HG03280 (cell line): Measurements from ENCODE around the gene ACIN1.

Source experiments
- ATAC-seq: cut with Tn5 transposase; IDR thresholded peaks from one replicate; pipeline ENCODE4 v1.9.1; 2021; ENCODE audit warnings: mild to moderate bottlenecking, moderate library complexity; ENCODE audit not compliant: unreplicated experiment

Gene ACIN1

DNA sequence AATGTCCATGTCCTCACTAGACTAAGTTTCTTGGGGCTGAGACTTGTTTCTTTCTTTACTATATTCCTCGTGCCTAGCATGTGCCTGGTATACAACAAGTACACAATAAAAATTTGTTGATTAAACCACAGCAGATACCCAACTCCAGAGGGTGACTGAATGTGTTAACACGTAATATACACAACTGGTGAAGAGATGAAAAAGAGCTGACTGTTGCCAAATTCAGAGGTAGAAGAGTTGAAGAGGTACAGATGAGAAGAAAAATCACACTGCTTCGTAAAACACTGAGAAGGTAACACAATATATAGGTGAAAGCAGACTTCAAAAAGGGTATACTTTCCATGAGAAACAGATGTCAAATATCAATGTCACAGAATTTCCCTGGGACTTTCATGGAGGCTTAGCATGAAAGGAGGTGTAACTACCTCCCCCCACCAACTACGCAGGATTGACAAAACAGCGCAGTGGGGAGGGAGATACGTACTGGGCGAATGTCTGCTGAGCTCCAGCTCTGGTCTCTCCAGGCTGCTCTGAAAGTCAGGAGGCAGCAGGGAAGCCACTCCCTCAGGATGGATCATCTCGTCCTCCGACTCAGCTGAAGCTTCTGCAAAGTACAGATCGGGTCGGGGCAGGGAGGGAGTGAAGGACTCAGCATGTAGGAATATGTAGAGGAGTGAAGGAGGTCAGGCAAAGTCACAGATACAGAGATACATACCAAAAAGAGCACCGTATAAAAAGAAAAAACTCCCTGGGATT, 5.3 kb downstream of the ACIN1 start:
- no peak for ATAC-seq

DNA sequence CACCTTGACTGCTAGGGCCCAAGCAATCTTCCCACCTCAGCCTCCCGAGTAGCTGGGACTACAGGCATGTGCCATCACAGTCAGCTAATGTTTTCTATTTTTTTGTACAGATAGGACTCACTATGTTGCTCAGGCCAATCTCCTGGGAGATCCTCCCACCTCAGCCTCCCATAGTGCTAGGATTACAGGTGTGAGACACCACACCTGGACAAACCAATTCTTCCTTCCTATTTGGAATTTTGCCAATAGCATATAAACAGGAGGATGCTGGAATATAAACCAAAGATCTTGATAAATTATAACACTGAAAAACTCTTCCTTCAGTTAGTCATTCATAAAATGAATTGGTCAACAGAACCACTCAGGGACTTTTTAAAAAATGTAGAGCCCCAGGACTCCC, 8.4 kb downstream of the ACIN1 start:
- no peak for ATAC-seq

DNA sequence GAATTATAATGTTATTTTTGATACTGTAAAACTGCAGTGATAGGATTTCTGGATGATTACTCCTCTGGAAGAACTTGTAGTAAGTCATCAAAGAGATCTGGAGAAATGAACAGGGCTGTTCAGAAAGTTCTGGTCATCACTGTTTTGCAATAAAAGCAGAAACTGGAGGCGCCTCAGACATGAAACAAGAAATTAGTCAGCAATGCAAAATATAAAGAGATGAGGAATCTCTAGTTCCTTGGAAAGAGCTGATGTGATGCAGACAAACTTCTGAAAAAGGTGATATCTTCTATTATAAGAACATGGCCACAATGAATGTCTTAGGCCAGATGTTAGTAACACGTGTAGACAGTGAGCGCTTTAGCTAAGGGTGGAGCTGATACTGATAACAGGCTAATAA, 9.5 kb downstream of the ACIN1 start:
- no peak for ATAC-seq

DNA sequence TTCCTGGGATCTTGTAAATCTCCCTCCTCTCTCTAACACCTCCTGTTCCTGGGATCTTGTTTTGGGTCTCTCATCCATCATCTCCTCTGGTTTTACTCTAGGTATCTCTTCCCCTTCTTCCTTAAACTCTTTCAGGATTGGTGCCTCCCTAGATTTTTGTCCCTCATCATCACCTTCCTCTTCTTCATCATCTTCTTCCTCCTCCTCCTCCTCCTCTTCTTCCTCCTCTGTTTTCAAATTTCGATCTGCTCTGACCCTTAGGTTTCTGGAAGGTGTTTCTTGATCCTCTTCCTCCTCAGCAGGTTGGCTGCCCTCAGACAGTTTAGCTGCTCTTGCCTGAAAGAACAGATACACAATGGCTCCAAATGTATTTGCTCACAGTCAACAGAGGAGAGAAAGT, 14.5 kb downstream of the ACIN1 start:
- no peak for ATAC-seq

DNA sequence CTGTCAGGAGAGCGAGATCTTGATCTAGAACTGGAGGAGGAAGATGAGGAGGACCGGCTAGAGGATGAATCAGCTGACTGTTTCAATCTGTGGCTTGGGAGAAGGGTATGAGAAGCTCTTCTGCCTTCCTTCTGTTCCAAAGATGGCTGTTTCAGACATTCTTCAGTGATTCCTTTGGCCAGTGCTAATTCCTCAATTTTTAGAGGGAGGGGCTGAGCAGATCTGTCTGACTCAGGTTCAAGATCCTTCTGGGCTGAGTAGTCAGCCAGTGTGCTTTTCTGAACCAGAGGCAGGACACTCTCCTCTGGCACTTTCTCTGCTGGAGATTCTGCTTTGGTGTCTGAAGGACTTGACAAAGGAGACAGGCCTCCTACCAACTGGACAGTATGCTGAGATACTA, 15.2 kb downstream of the ACIN1 start:
- no peak for ATAC-seq

DNA sequence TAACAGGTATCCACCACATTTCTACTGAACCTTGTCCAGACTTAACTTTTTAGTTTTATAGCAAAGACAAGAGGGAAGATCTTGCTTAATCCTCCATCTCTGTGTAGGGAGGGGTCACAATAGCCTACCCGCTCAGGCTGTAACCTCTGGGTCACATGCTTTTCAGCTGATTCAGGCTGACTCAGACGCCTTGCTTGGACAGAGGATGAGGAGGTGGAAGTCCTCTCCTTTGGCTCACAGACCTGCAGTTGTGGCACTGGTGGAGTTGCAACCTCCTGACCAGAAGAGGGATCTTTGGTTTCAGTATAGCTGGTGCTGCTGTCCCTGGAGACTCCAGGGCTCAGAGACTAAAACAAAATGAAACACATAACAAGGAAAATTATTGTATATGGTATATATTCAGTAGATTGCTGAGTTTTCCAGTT, 16.2 kb downstream of the ACIN1 start:
- ATAC-seq = no peak

DNA sequence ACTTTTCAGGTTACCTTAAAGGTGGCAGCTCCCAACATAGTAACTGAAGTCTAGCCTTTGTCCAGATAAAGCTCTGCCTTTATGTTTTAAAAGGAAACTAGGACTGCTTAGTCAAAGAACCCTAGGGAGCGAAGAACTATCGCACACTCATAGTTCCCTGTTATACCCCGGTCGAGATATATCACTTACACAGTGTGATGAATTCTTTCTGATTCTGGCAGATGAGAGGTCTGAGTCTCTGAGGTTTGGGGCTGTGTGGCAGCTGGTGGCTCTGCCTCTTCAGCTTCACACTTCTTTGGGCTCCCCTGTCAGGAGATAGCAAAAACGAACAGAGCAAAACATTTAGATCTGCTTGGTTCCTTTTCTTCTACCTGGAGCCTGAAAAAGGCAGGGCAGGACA, 17.0 kb downstream of the ACIN1 start:
- ATAC-seq = no peak

DNA sequence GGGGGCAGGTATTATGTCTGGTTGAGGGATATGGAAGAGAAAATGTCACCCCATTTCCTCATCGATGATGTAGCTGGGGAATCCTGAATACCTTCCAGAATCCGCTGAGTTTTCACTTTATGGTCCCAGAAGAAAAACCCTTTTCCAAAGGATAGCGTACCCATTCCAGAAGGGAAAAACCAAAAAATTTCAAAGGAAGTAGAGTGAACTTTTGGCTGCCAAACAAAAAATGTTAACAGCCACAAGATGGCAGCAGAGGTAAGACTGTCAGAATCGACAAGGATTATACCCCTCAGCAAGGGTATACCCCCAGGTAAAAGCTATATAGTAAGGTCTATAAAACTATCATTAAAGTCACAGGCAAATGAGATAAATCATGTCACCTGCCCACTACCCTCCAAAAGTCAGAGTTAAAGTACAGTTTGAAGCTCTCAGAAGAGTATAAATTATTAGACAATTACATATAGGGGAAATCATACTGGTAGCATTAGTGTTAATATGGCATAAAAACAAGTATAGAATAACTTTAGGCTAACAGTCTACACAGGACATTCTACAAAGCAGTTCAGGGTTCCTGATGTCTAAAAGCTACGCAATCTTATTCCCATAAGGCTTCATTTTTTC, 18.0 kb downstream of the ACIN1 start:
- no peak for ATAC-seq

DNA sequence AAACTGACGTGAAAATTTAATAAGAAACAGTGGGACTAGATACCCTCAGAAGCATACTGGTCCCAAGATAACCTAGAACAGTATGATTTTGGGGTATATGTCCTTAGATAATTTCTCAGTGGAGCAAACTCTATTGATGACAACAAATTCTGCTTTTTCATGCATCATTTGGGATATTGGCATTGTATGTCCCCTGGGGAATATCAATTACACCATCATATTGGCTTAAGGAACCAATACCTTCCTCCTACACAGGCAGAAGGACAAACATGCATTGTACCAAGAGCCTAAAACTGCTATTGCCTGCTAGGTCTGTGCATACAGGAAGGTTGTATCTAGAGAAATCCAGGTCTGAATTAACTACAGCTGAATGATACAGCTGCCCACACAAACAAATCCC, 20.0 kb downstream of the ACIN1 start:
- no peak for ATAC-seq

DNA sequence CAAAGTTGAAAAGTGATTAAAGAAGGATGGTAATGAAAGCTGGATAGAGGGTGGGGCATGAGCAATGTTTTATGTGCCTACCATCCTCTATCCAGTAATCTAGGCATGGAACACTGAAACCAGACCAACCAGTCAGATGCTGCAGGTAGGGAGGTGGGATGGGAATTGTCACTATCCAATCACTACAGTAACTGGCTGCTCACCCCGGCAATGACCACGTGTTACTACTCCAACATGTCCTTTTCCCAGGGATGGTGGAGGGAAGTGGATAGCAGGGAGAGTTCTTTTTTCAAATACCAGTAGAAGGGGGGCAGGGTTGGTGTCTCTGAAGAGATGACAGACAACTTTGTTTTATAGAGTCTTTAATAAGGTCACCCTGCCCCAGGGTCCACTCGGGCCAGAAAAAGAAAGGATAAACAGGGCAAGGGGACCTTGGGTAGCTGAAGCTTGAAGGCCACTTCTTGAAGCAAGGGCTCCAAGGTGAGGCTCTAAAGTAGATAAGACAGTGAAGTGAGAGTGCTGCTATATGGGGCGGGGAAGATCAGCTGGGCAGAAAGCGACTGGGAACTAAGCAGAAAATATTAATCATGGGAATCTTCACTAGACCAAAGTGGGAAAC, 22.9 kb downstream of the ACIN1 start:
- no peak for ATAC-seq

DNA sequence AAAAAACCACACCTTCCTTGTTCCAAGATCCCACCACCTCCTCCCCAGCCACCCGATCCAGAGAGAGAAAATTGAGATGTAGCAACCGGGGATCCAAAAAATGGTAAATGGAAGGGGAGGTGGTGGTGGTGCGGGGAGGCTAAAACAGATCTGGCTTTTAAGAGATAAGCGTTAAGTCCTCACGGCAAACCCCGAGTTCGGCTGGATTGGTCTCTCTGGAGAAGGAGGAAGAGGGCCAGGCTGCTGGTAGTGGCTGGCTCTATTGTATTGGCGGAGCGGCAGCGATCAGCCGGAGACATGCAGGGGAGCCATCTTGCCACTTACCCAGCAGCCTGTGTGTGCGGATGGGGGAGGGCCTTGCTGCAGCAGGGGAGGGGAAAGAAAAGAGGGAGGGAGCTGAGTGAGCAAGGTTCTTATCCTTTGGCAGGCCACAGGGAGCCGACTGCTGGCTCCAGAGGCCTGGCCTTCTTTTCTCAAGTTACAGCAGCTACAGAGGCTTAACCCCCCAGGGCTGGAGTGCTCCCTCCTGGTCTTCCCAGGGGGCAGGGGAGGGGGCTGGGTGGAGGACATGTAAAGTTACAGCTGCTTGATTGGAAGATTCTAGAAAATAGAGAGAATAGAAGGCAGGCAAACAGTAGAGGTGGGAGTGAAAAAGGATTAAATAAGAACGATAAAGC, 23.6 kb downstream of the ACIN1 start:
- ATAC-seq = peak; percentile 87

DNA sequence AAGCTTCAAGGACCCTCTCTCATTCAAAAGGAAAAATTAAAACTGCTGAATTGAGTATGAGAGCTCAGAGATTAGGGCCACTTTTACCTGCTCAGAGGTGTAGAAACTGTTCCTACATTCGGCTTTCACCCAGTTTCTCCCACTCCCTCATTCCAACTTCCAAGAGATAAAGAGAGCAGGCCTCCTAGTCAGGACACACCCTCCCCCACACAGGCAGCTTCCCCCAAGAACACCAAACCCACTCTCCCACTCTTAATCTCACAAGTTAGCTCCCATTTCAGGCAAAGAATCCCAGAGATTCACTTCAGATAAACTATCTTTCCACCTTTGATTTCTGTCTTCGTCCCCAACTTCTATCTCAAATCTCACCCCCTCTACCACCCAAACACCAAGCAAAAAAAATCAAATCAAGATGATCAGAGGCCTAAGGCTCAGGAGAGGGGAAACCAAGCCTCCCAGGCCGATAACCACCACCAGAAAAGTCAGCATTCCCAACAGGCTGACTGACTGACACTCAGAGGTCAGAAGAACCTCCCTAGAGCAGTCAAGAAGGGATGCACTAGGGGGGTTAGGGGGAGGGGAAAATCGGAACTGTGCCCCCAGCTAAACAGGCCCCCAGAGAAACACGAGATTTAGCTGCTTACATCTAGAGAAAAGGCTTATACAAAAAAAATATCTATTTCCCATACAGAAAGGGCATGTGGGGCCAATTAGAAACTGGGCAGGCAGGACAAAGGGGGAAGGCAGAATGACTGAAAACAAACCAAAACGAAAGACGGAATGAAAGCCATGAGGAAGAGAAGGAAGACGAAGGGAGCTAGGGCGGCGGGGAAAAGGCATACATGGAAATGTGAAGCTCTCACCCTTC, 24.4 kb downstream of the ACIN1 start:
- ATAC-seq = no peak

DNA sequence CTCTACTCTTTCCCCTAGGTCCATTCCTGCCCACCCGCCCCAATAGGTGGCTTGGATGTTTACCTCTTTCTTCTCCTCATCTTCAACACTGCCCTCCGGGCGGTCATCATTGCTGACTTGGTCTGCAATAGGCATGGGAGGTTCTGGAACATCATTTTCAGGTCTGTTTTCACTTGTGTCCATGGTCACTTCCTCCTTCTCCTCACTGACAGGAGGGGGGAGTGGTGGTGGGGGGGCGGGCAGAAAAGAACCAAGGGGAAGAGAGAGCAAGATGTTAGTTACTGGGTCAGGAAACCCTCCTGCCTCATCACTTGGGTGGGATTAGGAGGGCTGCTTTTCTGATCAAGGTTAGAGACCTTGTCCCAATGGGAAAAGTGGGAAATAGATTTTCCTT, 25.5 kb downstream of the ACIN1 start:
- no peak for ATAC-seq

DNA sequence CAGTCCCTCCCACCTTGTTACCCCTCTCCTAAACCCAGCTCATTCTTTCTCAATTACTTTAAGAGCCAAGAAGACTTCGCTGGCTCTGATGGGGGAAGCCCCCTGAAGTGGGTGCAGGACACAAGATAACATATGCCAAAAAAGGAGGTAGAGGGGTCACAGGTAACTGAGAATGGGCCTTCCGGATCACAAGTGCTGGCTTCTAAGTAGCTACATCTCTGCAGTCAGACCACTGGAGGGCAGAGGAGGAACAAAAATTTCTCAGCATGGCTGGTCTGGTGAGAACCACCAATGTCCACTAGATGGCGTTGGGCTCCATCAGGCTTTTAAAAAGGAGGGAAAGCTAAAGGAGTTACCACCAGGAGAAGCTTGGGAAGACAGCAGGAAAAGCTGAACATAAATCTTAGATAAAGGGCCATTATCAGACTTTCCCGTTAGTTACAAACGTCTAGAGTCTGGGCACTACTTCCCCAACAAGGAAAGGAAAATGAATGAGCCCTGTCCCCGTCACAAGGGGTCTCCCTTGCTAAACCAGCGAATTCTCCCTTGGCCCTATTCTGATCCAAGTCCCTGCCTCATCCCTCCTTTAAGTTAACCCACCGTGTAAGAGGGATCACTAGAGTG, 26.0 kb downstream of the ACIN1 start:
- peak; percentile 75 for ATAC-seq

DNA sequence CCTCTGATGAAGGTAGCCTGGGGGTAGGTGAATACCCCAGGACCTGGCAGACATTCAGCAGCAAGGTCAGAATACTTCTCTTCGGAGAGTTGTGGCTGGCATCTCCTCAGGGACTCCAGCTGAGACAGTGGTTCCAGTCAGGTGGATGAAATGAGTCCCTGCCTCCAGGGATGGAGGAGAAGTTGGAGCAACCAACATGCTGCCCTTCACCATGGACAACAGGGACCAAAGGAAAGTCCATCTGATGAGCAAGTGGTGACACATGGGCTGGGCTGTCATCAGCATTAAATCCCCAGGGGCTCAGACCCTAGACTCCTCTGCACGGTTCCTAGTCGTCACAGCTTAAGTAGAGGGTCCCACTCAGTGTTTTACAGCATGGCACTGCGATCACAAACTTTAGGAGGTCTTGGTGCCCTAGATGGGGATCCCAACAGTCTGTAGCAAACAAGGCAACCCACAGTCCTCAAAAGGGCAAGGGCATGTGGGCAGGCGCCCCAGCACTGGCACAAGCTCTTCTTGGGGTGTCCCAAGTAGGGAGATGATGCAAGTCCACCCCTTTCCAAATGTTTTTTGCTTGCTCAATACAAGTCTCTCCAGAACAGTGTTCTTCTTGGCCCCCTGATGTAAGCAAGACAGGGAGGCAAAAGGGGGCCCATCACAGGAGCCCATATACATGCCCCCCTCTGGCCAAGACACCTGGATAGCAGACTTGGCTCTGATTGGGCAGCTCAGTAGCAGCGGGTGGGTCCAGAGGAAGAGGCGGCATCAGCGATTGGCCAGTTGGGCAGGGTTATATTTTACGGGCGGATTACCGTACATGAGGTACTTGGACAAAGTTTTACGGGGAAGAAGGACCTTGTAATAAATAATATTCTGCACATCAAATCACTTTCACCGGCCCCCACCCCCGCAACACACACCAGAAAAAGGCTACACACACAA, 26.8 kb downstream of the ACIN1 start:
- ATAC-seq = no peak

DNA sequence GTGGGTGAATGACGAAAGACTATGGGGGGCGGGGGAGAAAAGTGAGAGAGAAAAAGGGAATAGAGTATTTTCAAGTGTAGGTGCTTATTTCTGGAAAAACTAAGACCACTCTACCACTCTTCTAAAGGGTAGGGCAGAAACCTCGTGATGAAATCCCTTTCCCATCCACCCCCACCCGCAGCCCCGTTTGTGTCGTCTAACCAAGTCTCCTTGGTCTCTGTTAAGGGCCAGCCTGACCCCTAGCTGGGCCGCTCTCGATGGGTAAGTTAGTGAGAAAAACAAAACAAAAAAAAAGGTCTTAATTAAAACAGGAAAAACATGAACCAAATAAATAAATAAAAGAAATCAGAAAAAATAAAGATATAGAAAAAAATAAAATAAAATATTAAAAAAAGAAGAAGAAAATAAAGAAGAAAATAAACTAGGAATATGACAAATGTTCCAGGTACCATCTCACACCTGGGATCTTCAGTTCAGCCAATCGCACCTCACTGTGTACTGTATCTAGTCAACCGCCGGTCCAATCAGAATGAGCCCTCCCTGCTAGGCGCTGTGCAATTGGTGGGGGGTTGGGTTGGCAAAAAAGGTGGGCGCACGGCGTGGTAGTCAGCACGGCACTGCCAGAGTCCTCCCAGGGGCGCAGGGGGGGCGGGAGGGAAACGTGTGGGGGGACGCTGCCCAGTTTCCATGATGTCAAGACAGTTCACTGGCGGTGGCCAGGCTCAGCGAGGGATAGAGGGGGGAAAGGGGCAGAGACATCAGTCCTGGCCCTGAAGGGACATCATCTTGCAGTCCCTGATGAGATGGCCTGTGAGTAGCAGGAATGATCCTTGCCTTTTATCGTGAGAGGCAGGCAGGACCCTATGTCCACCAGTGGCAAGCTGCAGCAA, 27.8 kb downstream of the ACIN1 start:
- ATAC-seq = no peak

DNA sequence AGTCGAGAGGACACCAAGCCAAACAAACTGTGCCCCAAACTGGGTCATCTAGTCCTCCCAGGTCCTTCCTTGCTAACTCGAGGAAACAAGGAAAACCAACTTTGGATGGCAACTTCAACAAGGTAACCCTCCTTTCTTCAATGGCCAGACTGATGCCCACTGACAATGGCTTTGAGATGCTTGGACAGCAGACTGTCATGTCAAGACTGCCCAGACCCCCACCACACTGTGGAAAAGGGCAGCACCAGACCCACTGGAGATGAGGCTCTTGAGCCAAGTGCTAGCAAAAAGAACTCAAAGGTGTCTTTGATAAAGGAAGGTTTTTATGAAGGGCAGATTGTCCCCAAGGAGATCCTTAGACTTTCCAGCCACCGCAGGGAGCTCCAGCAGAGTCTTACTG, 28.6 kb downstream of the ACIN1 start:
- ATAC-seq = no peak

DNA sequence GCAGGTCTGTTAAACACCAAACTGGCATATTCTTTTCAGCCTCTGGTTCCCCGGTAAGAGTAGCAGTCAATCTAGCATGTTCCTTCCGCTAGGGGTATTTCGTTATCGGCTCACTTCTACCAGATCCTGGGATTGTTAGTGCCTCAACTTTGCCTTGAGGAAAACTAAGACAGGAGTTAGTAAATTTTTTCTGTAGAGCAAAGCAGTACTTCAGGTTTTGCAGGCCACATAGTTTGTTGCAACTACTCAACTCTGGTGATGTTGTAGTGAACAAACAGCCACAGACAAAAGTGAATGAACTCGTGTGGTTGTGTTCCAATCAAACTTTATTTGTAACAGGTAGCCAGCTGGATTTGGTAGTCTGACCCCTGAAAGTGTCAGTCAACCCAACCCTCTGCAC, 31.3 kb downstream of the ACIN1 start:
- ATAC-seq = no peak
